ENCODE data around the gene CRABP1.

CRABP1 gene

DNA sequence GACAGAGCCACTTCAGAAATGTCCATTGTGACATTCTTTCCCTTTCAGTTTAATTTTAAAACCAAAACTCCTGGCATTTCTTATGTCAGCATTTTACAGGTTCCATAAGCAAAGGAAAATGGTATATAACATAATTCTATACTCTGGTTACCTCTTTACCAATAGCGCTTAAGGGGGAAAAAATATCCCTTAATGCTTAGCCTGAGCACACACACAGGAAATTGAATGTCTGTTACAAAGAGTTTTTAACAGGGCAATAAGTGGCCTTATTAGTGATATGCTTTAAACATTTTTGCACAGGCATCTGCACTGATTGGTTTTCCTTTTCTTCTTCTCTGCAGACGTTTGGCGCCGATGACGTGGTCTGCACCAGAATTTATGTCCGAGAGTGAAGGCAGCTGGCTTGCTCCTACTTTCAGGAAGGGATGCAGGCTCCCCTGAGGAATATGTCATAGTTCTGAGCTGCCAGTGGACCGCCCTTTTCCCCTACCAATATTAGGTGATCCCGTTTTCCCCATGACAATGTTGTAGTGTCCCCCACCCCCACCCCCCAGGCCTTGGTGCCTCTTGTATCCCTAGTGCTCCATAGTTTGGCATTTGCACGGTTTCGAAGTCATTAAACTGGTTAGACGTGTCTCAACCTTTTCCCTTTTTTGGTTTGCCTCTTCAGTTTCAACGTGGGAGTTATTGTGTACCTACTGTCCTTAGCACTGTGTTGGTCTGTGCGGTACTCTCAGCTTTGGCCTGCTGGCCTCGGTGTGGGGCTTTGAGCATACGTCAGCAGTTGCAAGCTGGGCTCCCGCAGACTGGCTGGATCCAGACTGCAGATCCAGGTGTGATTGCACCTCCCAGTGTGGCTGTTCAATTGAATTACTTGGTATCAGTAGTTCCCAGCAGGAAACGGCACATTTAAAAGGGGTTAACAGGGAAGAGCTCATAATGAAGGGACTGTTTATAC lies 7.7 kb downstream of the CRABP1 start:
- no peak for DNase-seq (ENCODE audit: low read depth)

DNA sequence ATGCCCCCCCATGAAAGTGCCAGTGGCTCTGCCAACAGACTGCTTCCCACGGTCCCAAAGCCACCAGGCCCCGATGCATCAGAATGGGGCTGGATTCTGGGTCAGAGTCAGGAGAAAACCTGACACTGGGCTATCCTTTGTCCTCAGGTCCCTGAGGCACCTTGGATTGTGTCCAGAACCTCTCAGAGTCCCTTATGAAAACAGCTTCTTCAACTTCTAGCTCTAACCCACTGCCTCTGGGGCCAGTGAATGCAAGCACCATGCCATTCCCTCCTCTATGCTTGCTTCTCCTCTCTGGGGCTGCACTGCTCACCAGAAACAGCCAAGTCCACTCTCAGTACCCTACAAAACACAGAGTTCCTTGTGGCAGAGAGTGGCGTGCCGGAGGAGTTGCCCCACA lies 9.9 kb downstream of the CRABP1 start:
- DNase-seq (ENCODE audit: low read depth): no peak

DNA sequence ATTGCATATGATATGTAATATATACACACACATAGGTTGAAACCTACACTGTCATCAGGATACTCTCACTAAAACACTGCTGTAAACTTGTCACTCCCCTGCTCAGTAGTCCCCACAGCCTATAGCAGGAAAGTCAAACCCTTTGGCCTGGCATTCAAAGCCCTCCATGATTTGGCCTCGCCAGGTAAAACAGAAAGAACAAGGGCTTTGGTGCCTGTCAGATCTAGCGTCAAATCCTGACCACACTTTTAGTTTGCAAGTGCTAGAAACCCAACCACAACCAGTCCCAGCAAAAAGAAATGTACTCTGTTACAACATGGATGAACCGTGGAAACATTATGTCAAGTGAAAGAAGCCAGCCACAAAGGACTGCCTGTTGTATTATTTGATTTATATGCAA lies 11.4 kb downstream of the CRABP1 start:
- DNase-seq (ENCODE audit: low read depth): no peak

DNA sequence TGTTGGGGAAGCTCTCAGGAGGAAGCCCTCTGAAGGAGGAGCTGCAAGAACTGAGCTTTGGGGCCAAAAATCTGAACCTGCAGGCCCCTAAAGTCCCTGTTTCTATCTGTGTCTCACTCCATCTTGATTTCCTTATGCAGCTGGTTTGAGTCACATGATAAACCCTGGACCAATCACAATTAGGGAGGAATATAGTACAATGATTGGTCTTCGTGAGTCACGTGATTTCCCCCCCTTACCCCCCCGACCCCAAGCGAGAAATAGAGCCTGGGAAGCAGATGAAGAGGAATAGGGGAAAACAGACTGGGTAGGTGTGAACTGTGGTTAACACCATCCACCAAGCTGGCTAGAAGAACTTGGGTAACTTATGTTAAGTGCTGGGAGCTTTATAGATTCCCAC lies 12.9 kb downstream of the CRABP1 start:
- no peak for DNase-seq (ENCODE audit: low read depth)

DNA sequence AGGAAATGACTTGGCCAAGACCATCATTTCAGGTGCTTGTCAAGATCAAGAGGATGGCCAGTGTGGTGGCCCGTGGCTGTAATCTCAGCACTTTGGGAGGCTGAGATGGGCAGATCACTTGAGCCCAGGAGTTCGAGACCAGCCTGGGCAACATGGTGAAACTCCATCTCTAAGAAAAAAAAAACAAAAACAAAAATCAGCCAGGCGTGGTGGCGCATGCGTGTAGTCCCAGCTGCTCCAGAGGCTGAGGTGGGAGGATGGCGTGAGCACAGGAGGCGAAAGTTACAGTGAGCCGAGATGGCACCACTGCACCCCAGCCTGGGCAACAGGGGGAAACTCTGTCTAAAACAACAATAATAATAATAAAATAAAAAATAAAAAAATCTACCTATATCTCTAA lies 15.0 kb downstream of the CRABP1 start:
- DNase-seq (ENCODE audit: low read depth): no peak

DNA sequence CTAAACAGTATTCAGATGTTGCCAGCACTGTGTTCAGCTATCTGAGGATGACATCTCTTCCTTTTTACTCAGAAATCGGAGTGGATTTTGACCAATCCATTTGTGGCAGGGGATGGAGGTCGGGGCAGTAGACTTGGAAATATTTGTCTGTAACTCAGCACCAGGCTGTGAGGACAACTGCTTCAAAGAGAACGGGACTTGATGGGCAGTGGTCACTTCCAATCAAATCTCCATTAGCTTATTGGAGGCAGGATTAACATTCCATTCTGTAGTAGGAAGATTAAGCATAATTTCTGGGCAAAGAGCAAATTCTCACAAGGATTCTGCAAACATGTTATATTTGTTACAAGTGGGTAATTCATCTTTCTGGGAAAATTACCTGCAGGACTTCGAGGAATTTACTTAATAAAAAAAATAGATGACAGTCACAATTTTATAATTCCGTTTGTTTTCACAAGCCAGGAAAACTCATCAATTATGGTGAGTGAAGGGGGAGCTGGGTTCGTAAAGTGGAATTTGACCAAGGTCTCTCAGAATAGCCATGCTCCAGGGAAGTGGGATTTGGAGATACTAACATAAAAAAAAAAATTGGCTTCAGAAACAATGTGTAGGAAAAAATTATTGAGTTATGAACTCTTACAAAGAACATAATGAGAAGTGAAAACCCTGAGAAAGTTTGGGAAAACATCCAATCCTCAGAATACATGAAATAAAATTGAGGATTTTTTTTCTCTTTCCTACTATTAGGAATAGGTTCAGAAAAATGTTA lies 18.1 kb downstream of the CRABP1 start:
- DNase-seq (ENCODE audit: low read depth): no peak

DNA sequence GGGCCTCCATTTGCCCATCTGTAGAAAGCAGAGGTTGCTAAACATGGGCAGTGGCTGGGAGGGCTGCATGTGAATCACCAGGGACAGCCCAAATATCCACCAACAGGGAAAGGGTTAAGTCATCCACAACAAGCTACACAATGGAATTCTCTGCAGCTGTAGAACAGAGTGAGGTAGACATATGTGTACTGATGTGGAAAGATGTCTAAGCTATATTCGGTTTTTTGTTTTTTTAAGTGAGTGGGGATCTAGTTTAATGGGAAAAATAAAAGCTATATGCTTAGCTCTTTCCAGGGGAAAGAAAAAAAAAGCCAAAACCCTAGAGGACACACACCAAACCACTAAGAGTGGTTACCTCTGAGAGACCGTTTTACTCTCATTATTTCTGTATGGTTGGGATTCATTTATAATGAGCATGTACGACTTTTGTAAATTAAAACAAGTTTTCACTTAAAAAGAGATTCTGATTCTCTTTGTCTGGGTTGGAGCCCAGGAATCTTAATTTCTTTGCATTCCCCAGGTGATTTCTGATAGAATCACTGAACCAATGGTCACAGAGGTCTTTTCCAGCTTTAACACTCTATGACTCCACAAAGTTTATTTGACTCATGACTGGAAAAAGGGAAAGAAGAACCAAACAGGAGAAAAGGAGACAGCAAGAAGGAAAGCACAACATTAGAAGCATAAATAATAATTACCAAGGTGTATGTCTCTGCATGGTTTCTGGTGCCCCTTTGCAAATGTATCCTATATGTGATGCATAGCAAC lies 19.1 kb downstream of the CRABP1 start:
- DNase-seq (ENCODE audit: low read depth): no peak

DNA sequence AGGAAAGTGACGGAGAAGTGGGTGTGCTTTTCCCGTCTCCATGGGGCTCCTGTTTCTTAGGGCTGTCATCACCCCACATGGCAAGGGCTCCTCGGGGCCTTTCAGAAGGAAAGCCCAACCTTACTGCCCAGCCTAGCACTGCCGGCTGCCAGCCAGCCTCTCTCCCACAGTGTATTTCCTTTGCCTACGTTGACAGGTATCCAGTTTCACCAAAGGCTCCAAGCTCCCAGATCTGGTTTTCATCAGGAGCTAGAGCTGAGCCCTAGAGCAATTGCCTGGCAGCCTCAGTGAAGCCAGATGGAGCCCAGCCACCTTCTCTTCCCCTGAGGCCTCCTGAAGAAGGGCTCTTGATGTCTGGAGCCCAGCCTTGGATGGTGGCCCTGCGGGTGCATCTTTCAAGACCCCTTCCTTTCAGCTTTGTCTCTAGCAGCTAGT lies 20.2 kb downstream of the CRABP1 start:
- DNase-seq (ENCODE audit: low read depth): no peak

DNA sequence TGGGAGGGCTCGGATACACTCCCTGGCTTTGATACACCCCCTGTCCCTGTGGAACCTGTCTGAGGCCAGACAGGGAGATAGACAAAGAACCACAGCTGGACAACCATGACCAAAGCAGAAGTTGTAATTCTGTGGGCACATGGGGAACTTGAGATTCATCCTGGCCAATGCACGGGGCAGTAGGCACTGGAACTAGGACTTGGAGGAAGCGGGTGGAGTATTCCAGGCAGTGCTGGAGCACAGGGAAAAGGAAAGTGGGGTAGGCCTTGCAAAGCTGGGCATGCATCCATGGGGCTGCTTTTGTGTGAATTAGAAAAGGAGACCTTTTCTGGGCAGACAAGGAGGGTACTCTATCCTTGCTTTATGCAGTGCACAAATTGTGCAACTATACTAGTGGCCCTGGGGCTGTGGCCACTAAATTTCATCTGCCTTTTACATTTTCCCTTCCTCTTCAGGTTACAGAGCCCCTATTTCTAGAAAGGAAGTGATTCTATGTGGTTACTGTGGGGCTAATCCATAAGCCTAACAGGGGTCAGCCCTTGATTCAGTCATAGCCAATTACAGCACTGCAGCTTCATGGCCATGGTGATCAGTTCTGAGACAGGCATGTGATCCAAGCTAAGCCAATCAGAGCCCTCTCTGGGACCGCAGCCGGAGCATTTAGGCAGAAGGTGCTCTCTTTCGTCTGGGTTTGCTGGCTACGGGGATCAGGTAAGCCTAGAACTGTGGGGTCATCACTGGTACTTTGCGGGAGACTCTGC lies 21.0 kb downstream of the CRABP1 start:
- DNase-seq (ENCODE audit: low read depth): no peak

DNA sequence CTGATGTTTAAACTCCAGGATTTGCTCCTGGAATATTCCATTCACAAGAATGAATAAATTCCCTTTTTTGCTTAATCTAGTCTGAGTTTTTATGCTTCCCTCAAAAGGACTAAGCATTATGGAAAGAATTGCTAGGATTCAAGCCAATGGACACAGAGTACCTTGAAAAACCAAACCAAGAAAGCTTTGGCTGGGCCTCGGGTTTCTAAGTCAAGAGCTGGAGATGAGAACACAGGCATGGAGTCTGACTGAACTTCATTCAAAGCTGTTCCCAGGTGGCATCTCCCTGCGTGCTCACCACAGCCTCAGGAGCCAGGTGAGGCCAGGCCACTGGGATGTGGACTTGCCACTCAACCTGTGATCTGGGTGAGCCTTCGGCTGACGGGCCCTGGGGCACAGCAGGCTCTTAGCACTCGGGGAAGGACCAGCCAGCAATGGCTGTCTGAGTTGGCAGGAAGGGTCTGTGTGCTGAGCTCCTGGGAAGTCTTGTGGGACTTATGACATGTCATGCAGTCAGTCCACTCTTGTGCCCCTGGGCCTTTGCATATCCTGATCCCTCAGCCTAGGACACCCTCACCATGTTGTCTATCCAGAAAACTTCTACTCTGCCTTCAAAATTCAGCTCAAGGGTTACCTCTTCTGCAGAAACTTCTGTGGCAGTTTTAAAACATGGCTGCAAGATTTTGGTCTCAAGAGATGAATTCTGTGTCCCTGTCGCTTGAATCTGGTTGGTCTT lies 21.8 kb downstream of the CRABP1 start:
- no peak for DNase-seq (ENCODE audit: low read depth)

DNA sequence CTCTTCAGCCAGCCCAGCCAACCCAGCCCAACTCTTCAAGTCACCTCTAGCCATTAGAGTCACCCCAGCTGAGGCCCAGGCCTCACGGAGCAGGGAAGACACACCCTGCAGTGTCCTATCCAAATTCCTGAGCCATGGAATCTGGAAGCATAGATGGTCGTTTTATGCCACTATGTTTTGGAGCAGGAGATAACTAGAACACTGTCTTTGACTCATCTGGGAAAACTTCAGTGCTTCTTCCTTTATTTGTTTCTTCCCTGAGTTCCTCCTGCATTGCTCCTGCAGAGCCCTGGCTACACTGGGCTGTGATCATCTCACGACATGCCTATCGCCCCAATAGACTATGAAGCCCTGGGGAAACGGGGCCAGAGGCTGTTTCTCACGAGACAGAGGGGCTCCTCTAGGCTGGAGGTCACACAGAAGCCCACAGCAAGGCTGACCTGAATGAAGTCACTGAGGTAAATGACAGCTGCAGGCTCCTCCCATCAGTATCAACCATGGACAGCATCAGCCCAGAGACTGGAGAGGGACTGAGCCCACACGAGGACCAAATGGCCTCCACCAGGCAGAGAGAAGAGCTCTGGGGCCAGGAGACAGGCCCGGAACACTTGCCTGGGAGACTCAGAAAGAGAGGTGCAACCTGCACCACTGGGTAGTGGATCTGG lies 22.7 kb downstream of the CRABP1 start:
- no peak for DNase-seq (ENCODE audit: low read depth)

DNA sequence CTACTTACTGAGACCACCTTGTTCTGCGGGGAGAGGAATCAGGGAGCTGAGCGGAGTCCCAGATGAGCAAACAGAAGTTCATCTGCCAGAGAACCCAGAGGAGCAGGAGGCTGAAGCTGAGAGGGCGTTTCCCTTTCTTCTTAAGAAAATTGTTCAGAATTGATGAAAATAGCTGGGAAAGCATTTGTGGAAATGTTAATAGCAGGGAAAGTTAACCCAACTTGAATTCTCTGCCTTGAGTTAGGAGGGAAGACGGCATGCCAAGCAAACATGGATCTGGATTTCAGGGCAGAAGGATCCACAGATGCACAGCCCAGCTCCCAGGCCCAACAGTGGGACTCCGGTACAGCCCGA lies 23.2 kb downstream of the CRABP1 start:
- DNase-seq (ENCODE audit: low read depth): no peak

DNA sequence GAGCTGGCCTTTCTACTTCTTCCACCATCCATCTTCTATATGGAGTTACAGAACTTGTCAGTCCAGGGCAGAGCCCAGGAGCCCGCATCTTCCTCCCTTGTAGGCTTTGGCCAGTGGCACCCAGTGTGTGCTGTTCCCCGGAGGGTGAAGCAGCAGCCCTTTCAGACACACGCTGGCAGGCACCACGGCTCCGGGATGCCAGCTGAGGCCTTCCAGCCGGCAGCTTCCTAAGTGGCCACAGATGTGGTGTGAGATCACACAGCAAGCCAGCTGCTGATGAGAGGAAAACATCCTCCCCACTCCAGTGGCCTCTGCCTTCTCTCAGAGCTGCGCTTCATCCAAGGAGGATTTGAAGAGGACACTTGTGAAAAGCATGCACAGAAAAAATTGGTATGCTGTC lies 24.1 kb downstream of the CRABP1 start:
- no peak for DNase-seq (ENCODE audit: low read depth)

DNA sequence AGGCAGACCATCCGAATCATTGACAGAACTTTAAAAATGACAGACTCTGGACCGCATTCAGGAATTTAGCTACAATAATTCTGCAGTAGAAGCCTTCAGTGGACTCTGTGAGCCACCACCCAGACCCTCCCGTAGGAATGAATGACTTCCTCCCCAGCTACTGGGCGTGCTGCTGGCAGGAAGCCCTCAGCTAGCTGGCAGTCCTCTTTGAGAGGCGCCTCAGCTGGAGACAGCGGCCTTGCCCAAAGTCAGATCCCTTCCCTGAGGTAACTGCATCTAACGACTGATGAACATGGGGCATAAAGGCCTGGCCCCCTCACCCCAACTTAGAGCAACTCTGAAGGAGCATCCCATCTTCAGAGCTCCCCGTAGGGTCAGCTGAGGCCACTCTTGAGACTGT lies 25.8 kb downstream of the CRABP1 start:
- DNase-seq (ENCODE audit: low read depth): no peak

DNA sequence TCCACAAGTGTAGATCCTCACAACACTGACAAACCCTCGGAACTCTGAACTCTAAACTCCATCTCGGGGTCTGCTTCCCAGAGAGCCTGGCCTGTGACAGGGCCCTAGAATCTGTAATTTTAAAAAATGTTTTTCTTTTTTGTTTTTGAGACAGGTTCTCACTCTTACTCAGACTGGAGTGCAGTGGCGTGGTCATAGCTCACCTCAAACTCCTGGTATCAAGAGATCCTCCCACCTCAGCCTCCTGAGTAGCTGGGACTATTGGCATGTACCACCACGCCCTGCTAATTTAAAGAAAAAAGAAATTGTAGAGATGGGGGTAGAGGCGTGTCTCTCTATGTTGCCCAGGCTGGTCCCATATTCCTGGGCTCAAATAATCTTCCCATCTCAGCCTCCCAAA lies 26.2 kb downstream of the CRABP1 start:
- no peak for DNase-seq (ENCODE audit: low read depth)

DNA sequence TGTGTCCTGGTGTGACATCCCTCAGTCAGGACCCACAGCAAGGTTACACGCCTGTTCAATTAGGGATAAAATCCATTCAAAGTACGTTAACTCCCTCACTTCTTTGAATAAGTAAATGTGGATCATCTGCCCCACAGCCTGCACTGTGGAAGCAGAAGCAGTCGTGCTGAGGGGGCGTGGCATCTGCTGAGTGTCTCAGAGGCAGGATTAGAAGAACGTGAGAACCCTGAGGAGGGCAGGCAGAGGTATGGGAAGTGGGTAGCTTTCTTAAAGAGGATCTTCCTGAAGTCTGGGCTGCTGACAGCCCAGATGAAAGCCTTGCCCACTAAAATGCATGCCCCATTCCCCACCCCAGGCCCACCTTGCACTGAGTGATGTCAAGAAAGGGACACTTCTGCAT lies 28.5 kb downstream of the CRABP1 start:
- no peak for DNase-seq (ENCODE audit: low read depth)

DNA sequence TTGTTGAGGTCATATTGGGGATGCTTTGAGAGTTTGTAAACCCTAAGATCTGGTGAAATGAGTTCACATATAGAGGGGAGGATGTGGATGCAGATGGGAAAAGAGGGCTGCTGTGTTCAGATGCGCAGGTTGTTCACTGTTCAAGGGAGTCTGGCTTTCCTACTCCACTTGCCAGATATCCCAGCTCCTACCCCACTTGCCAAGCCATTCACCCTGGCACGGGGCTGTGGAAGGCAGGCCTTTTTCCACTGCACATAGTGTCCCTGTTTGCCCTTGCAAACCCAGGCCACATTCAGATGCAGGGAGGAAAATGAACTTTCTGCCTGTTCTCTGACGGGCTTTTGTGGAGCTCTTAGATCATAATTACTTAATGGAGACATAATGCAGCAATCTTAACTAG lies 29.0 kb downstream of the CRABP1 start:
- DNase-seq (ENCODE audit: low read depth): no peak

DNA sequence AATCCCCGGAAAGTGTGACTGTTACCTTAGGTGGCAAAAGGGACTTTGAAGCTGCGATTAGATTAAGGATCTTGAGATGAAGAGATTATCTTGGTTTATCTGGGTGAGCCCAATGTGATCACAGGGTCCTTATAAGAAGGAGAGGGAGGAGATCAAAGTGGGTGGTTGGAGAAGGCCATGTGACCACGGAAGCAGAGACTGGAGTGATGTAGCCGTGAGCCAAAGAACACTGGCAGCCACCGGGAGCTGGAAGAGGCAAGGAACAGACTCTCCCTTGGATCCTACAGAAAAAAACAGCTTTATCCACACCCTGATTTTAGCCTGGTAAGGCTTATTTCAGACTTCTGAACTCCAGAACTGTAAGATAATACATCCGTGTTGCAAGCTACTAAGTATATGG lies 29.9 kb downstream of the CRABP1 start:
- no peak for DNase-seq (ENCODE audit: low read depth)

DNA sequence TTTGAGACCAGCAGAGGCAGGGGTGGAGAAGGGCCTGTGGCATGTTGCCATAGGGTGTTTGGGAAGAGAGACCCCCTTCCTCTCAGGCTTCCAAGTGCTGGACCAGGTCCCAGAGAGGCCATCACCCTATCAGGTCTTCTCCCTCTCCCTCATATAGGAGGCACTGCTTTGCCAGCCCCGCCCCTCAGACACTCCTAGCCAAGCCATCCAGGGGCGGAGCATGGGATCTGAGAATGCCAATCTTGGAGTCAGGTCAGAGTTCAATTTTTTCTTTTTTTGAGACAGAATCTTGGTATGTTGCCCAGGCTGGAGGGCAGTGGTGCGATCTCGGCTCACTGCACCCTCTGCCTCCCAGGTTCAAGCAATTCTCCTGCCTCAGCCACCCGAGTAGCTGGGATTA lies 32.7 kb downstream of the CRABP1 start:
- no peak for DNase-seq (ENCODE audit: low read depth)
